HCT116 (cell line): ENCODE data around the gene FHIT.

Experiments
- CTCF ChIP-seq, 3 experiments: fragments of 200-600 bp in 1 of 3; sonication (generic) in 1 of 3; IDR thresholded peaks in 2 of 3; conservative IDR thresholded peaks in 1 of 3; 2 replicates each; pipeline ENCODE4 v1.5.1; 2012 to 2017; ENCODE audit warnings: low read depth in 2 of 3, low read length in 2 of 3, antibody characterized with exemption in 1 of 3, borderline replicate concordance in 1 of 3, control low read depth in 1 of 3, mild to moderate bottlenecking in 1 of 3, mixed read lengths in 1 of 3, mixed run types in 1 of 3, moderate library complexity in 1 of 3; ENCODE audit not compliant: insufficient read depth in 1 of 3
- POLR2A ChIP-seq: IDR thresholded peaks from 2 replicates; pipeline ENCODE4 v1.7.0; 2011; ENCODE audit warnings: borderline replicate concordance; ENCODE audit not compliant: insufficient read depth, insufficient read length; ENCODE audit errors: extremely low read depth
- TCF7L2 ChIP-seq: IDR thresholded peaks from 2 replicates; pipeline ENCODE4 v1.7.0; 2011; ENCODE audit warnings: borderline replicate concordance, inconsistent platforms; ENCODE audit not compliant: insufficient read depth, insufficient read length; ENCODE audit errors: extremely low read depth

GRCh38 chr3:60652829-60653228 is 598.4 kb downstream of the FHIT start:
- TF ChIP-seq CTCF (IDR thresholded peaks at IDR 0.05 in 2 of 3, conservative IDR thresholded peaks at IDR 0.05 in 1 of 3; ENCODE audit: borderline replicate concordance in 1 of 3, insufficient read depth in 1 of 3, low read depth in 2 of 3, low read length in 2 of 3) (no peak), TCF7L2 (no peak), POLR2A (no peak)
